IMR-90 (cell line): ENCODE measurements around the gene CEP295NL. TPM values are rescaled to one million over a fixed set of nuclear protein-coding genes. Genes with fewer than 3 reads are reported as not detected.

Source experiments
- ATAC-seq: fragments of 200-7000 bp; cut with Tn5 transposase; 2 replicates; pipeline ENCODE4 v1.9.1; 2020; ENCODE audit warnings: low read depth, mild to moderate bottlenecking, moderate library complexity
- BruUV-seq: library from RNA; stranded (reverse); fragments of 400-500 nt; replicated peaks from 2 replicates; lab custom pipeline; 2021; lab: Mats Ljungman, UMichigan
- CTCF ChIA-PET: fragments of 300-600 bp; formaldehyde crosslinking; extraction: SDS; loops from one replicate; lab custom pipeline; 2021; ENCODE audit warnings: antibody characterized with exemption; lab: Yijun Ruan, JAX
- POLR2A ChIA-PET: fragments of 300-600 bp; sonication (Branson Sonifier 250); formaldehyde crosslinking; loops from one replicate; lab custom pipeline; 2022; ENCODE audit warnings: antibody characterized with exemption; ENCODE audit not compliant: unreplicated experiment; lab: Charles Lee
- DNase-seq: peaks from one replicate; pipeline ENCODE4 v3.0.0; 2013
- H2AFZ ChIP-seq: replicated peaks from 2 replicates; pipeline ENCODE3; 2013; ENCODE audit warnings: low read length, mild to moderate bottlenecking; ENCODE audit not compliant: poor library complexity
- H2AK5ac ChIP-seq: 2 replicates; pipeline ENCODE4 v1.6.1; 2013; ENCODE audit warnings: low read depth, low read length, inconsistent platforms
- H2AK9ac ChIP-seq: replicated peaks from 2 replicates; pipeline ENCODE3; 2013; ENCODE audit warnings: mild to moderate bottlenecking, low read depth, low read length, moderate library complexity; ENCODE audit not compliant: poor library complexity
- H2BK120ac ChIP-seq: 2 replicates; pipeline ENCODE4 v1.6.1; 2013; ENCODE audit warnings: low read depth, low read length, inconsistent platforms
- H2BK15ac ChIP-seq: 3 replicates; pipeline ENCODE4 v1.6.1; 2013; ENCODE audit warnings: low read depth, low read length, inconsistent platforms
- H2BK20ac ChIP-seq: 2 replicates; pipeline ENCODE4 v1.6.1; 2013; ENCODE audit warnings: low read depth, mild to moderate bottlenecking, inconsistent platforms, low read length, moderate library complexity
- H2BK5ac ChIP-seq: 2 replicates; pipeline ENCODE4 v1.6.1; 2013; ENCODE audit warnings: mild to moderate bottlenecking, low read depth, low read length, inconsistent platforms; ENCODE audit not compliant: poor library complexity, severe bottlenecking
- H3K14ac ChIP-seq: replicated peaks from 2 replicates; pipeline ENCODE4 v1.6.1; 2013; ENCODE audit warnings: low read depth, low read length, inconsistent platforms
- H3K18ac ChIP-seq: 2 replicates; pipeline ENCODE4 v1.6.1; 2013; ENCODE audit warnings: low read depth, low read length, control low read depth
- H3K23ac ChIP-seq: 2 replicates; pipeline ENCODE4 v1.6.1; 2013; ENCODE audit warnings: low read depth, low read length, inconsistent platforms
- H3K27ac ChIP-seq: 2 replicates; pipeline ENCODE4 v1.5.1; 2013; ENCODE audit warnings: mild to moderate bottlenecking, control low read depth, low read length; ENCODE audit not compliant: insufficient read depth
- H3K27me3 ChIP-seq: 2 replicates; pipeline ENCODE4 v1.6.1; 2013; ENCODE audit warnings: low read length; ENCODE audit not compliant: control insufficient read depth, insufficient read depth
- H3K36me3 ChIP-seq: 2 replicates; pipeline ENCODE4 v1.6.1; 2013; ENCODE audit warnings: low read length, mixed read lengths; ENCODE audit not compliant: control insufficient read depth, insufficient read depth
- H3K4ac ChIP-seq: 2 replicates; pipeline ENCODE4 v1.6.1; 2013; ENCODE audit warnings: low read depth, low read length, inconsistent platforms
- H3K4me1 ChIP-seq: 2 replicates; pipeline ENCODE4 v1.6.1; 2013; ENCODE audit warnings: low read length, mixed read lengths; ENCODE audit not compliant: control insufficient read depth, insufficient read depth
- H3K4me2 ChIP-seq: 2 replicates; pipeline ENCODE4 v1.6.1; 2013; ENCODE audit warnings: low read depth, mild to moderate bottlenecking, control low read depth, low read length, moderate library complexity
- H3K4me3 ChIP-seq: 2 replicates; pipeline ENCODE4 v1.5.1; 2013; ENCODE audit warnings: low read depth, mild to moderate bottlenecking, control low read depth, low read length, moderate library complexity; ENCODE audit not compliant: insufficient read depth
- H3K56ac ChIP-seq: 2 replicates; pipeline ENCODE4 v1.6.1; 2013; ENCODE audit warnings: low read length, inconsistent platforms; ENCODE audit not compliant: insufficient read depth; ENCODE audit errors: extremely low read depth
- H3K79me1 ChIP-seq, 2 experiments: 2 replicates each; pipeline ENCODE4 v1.6.1; 2013; ENCODE audit warnings: low read length in 2 of 2, inconsistent platforms in 1 of 2, low read depth in 1 of 2
- H3K9ac ChIP-seq: 2 replicates; pipeline ENCODE4 v1.6.1; 2013; ENCODE audit warnings: low read depth, low read length, control low read depth
- H3K9me1 ChIP-seq: 2 replicates; pipeline ENCODE4 v1.6.1; 2013; ENCODE audit warnings: low read length, inconsistent platforms; ENCODE audit not compliant: insufficient read depth
- H3K9me3 ChIP-seq: 2 replicates; pipeline ENCODE4 v1.6.1; 2013; ENCODE audit warnings: low read length; ENCODE audit not compliant: control insufficient read depth, insufficient read depth
- H4K20me1 ChIP-seq: 2 replicates; pipeline ENCODE4 v1.6.1; 2013; ENCODE audit warnings: low read length, inconsistent platforms; ENCODE audit not compliant: insufficient read depth
- H4K5ac ChIP-seq: 2 replicates; pipeline ENCODE4 v1.6.1; 2013; ENCODE audit warnings: mild to moderate bottlenecking, low read depth, low read length, control low read depth
- H4K8ac ChIP-seq, 2 experiments: 2 replicates each; pipeline ENCODE4 v1.6.1; 2013; ENCODE audit warnings: low read depth in 2 of 2, low read length in 2 of 2, control low read depth in 1 of 2, inconsistent platforms in 1 of 2
- H4K91ac ChIP-seq: 2 replicates; pipeline ENCODE4 v1.6.1; 2013; ENCODE audit warnings: low read depth, low read length, inconsistent platforms; ENCODE audit not compliant: insufficient read depth
- NFE2L2 ChIP-seq: fragments of 150-350 bp; IDR thresholded peaks from 2 replicates; pipeline ENCODE4 v1.6.1; 2016; ENCODE audit warnings: low read depth, mild to moderate bottlenecking, low read length
- WGBS, 2 experiments: methylation state at CpG; one replicate each; pipeline versions ENCODE4 v1.1.5 to v1.1.7; 2013; ENCODE audit warnings: missing lambda C conversion rate in 2 of 2; ENCODE audit not compliant: insufficient read length in 1 of 2; ENCODE audit errors: extremely low coverage in 2 of 2; 5-methylcytosine and 5-hydroxymethylcytosine counted together
- dilution Hi-C: fragments of 300-500 bp; cut with HindIII; formaldehyde crosslinking; loops from one replicate; pipeline ENCODE4 v1.14.3; 2018; ENCODE audit warnings: low sequenced_read_pairs; ENCODE audit not compliant: unreplicated experiment
- in situ Hi-C: fragments of 300-500 bp; cut with MboI; formaldehyde crosslinking; loops from 3 replicates; pipeline ENCODE4 v1.14.3; 2019; ENCODE audit warnings: low sequenced_read_pairs, inconsistent platforms, mixed read lengths
- intact Hi-C: fragments of 100-400 bp; cut with micrococcal nuclease; formaldehyde crosslinking; loops from 2 replicates; pipeline ENCODE4 v1.10.0; 2022
- polyA plus RNA-seq, 3 experiments: library from polyadenylated mRNA; depleted of rRNA; stranded (reverse); fragments of >200 nt; gene quantifications; 2 replicates each; pipeline ENCODE4 v1.2.3, GENCODE V29; 2012; ENCODE audit warnings: low replicate concordance in 1 of 3
- total RNA-seq: library from RNA; depleted of rRNA; stranded (reverse); fragments of >200 nt; gene quantifications from 2 replicates; pipeline ENCODE4 v1.2.3, GENCODE V29; 2012

Gene CEP295NL
- total and polyA plus RNA-seq, 2 of the 4 experiments (the other 2 are of a cell fraction): 0.31 to 0.72 TPM

- no peak overlapping the region for H2AK9ac ChIP-seq
- H3K9me1 ChIP-seq: peaks cover 55% of the 10 kb centered on the region
- no CpG with 5 or more reads among the region's 4 CpGs for WGBS, 2 experiments
- no TSS peak for BruUV-seq
- peaks cover 20% of the 10 kb centered on the region for H3K36me3 ChIP-seq
- no peak overlapping the region for H3K56ac ChIP-seq
- H4K5ac ChIP-seq: no peak overlapping the region
- H4K8ac ChIP-seq: no peak overlapping the region
- H3K4me1 ChIP-seq: peaks cover 9% of the 10 kb centered on the region
- H2BK15ac ChIP-seq: no peak overlapping the region
- H2AFZ ChIP-seq: no peak overlapping the region
- CTCF ChIA-PET: no interaction called here
- no peak overlapping the region for H3K4me3 ChIP-seq
- no peak overlapping the region for H3K4me2 ChIP-seq
- no peak overlapping the region for H3K27ac ChIP-seq
- H3K18ac ChIP-seq: no peak overlapping the region
- TF ChIP-seq NFE2L2: no peak
- H3K9ac ChIP-seq: no peak overlapping the region
- no peak overlapping the region for H2BK120ac ChIP-seq
- no peak overlapping the region for H4K91ac ChIP-seq
- H3K23ac ChIP-seq: no peak overlapping the region
- H3K14ac ChIP-seq: no peak overlapping the region
- no peak overlapping the region for H2BK5ac ChIP-seq
- H4K20me1 ChIP-seq: peaks cover 97% of the 10 kb centered on the region
- DNase-seq: no peak
- H3K27me3 ChIP-seq: no peaks in the 10 kb centered on the region
- intact Hi-C loops: no loop called here
- dilution Hi-C loops: no loop called here
- no peak for ATAC-seq
- no peak overlapping the region for H3K4ac ChIP-seq
- POLR2A ChIA-PET: no interaction called here
- H3K9me3 ChIP-seq: no peaks in the 10 kb centered on the region
- in situ Hi-C loops: no loop called here
- H2AK5ac ChIP-seq: no peak overlapping the region
- no peak overlapping the region for H2BK20ac ChIP-seq
- H3K79me1 ChIP-seq: peaks cover 29 to 90% of the 10 kb centered on the region in 2 experiments
These were observed 5.4 kb upstream of the CEP295NL start for GRCh38 chr17:78908426-78908825.
